HG03571 (cell line): ENCODE measurements around the gene RBM10.

Experiments used
- ATAC-seq: cut with Tn5 transposase; IDR thresholded peaks from one replicate; pipeline ENCODE4 v1.9.1; 2021; ENCODE audit not compliant: unreplicated experiment

RBM10 gene

GRCh38 chrX:47233333-47234113 is 88.5 kb downstream of the RBM10 start:
- ATAC-seq = peak; percentile 75

DNA sequence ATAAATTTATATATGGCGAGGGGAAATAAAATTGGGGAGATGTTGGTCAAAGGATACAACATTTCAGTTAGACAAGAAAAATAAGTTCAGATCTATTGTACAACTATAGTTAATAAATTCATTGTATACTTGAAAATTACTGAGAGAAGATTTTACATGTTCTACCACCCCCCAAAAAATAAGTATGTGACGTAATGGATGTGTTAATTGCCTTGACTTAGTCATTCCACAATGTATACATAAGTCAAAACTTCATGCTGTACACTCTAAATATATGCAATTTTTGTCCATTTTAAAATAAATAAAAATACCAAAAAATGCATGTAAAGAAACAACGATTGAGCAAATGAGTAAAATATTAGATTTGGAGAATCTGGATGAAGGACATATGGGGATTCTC is 89.6 kb downstream of the RBM10 start:
- ATAC-seq = no peak

DNA sequence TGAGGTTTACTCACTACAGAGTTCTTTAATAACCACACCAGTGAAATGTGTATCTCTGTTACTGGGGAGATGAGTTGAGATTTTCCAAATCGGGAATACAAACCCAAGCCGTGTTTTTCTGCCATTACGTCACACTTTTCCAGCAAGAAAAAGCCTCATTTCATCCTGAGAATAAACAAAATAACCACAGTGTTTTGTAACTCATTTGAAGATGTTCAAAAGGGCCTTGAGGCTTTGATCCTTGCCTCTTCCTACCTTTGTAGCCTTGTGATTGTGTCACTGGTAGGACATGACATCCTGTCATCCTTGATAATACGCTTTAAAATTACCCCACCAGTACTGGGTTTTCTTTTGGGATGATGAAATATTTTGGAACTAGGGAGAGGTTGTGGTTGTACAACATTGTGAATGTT is 90.7 kb downstream of the RBM10 start:
- ATAC-seq = no peak
